ENCODE data around the gene MPDU1. TPM values are rescaled to one million over a fixed set of nuclear protein-coding genes. Genes with fewer than 3 reads are reported as not detected.
A peak's percentile ranks its signal among the peaks of the same experiment; 100 is the strongest.

Gene MPDU1
- total RNA-seq, 1 experiment from 2014 or later: 50.9 TPM

- H2AFZ ChIP-seq (ENCODE audit: low read depth, low read length, poor library complexity, severe bottlenecking): no peak overlapping the region
- H3K4me3 ChIP-seq (replicated peaks in 1 of 2; ENCODE audit: low read depth in 1 of 2, low read length in 2 of 2): no peak overlapping the region; a peak in 1 of 4 replicates
Measured at GRCh38 chr17:7559320-7560171, 24.1 kb upstream of the MPDU1 start.

More at GRCh38 chr17:7559320-7560171, 24.1 kb upstream of the MPDU1 start:
- POLR2A ChIA-PET: interaction anchor here (1.1 to 2.0 kb wide), 7 partner anchors 12 to 128 kb away, joined by 3 to 6 read pairs (median 4); partner anchors contain the start of genes POLR2A, TMEM102 and TP53
- H3K79me2 ChIP-seq (ENCODE audit: insufficient read depth, low read length): peaks cover 31% of the 10 kb centered on the region
- H3K9ac ChIP-seq (ENCODE audit: low read length): 0 out of 2 replicates have a peak overlapping the region, but pooled peaks have one; percentile 98
- peaks cover 27 to 55% of the 10 kb centered on the region in 2 experiments for H3K4me1 ChIP-seq (ENCODE audit: control insufficient read depth in 1 of 2, insufficient read depth in 2 of 2, low read length in 2 of 2)
- DNase-seq (ENCODE audit: low read depth, low spot score) (no peak), ATAC-seq (no peak)
- H3K27me3 ChIP-seq (ENCODE audit: insufficient read depth, low read length): no peaks in the 10 kb centered on the region
- intact Hi-C loops (cut with micrococcal nuclease): loop anchor here (2.0 to 10.0 kb wide), 3 partner anchors 75 to 123 kb away; partner anchors contain the start of genes CHRNB1, POLR2A and SLC35G6
- H3K4me2 ChIP-seq (ENCODE audit: low read length): peak overlapping the region; percentile 95
- H4K20me1 ChIP-seq (ENCODE audit: insufficient read depth): no peaks in the 10 kb centered on the region
- peak overlapping the region; percentile 86 for H3K27ac ChIP-seq (ENCODE audit: low read depth, low read length)
- BruUV-seq (replicated peaks): no TSS peak
- H3K9me2 ChIP-seq (ENCODE audit: insufficient read depth): no peaks in the 10 kb centered on the region
- RAD21 ChIA-PET (ENCODE audit: low non-redundant PET in 1 of 2, low total read pairs in 2 of 2, uncharacterized antibody in 2 of 2, unreplicated experiment in 2 of 2): interaction anchor here in 1 of 2 experiments (1.7 kb wide), 1 partner anchor 203 kb away, joined by 4 read pairs; no protein-coding TSS in a partner anchor
- H3K36me3 ChIP-seq (ENCODE audit: control insufficient read depth in 1 of 2, insufficient read depth in 2 of 2, low read length in 2 of 2): peaks cover 10 to 13% of the 10 kb centered on the region in 2 experiments; a peak in 3 of 4 replicates
- TF ChIP-seq EZH2phosphoT487 (IDR thresholded peaks at IDR 0.05; ENCODE audit: borderline replicate concordance) (no peak), JUND (IDR thresholded peaks at IDR 0.05) (no peak), ZFX (IDR thresholded peaks at IDR 0.05) (0 out of 2 replicates have a peak, but pooled peaks have one; percentile 47)
- TF ChIP-seq, protein P1, sequence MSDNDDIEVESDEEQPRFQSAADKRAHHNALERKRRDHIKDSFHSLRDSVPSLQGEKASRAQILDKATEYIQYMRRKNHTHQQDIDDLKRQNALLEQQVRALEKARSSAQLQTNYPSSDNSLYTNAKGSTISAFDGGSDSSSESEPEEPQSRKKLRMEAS (IDR thresholded peaks at IDR 0.05): no peak
- CTCF ChIA-PET: interaction anchor here (0.6 to 2.4 kb wide), 22 partner anchors 10 to 514 kb away, joined by 3 to 37 read pairs (median 4); partner anchors contain the start of genes CD68, NEURL4, SLC2A4 and TMEM102
- no peaks in the 10 kb centered on the region for H3K9me3 ChIP-seq (ENCODE audit: control insufficient read depth in 1 of 2, insufficient read depth in 1 of 2, low read depth in 1 of 2, low read length in 2 of 2)

All from HCT116 (cell line).